ENCODE measurements around the gene ZNF778.

Gene ZNF778

GRCh38 chr16:89278441-89279240 lies 61.1 kb downstream of the ZNF778 start:
- no peak for DNase-seq

- DNase-seq, result no peak
Measured at GRCh38 chr16:89279666-89280481, 62.4 kb downstream of the ZNF778 start.

- DNase-seq, result no peak
Measured at GRCh38 chr16:89280546-89281188, 63.2 kb downstream of the ZNF778 start.

GRCh38 chr16:89281189-89281577 lies 63.7 kb downstream of the ZNF778 start:
- DNase-seq, result no peak

GRCh38 chr16:89281829-89282228 lies 64.3 kb downstream of the ZNF778 start:
- no peak for DNase-seq

GRCh38 chr16:89282523-89282922 lies 65.0 kb downstream of the ZNF778 start:
- DNase-seq, result no peak

- no peak for DNase-seq
Measured at GRCh38 chr16:89283449-89283848, 65.9 kb downstream of the ZNF778 start.

GRCh38 chr16:89285381-89285780 lies 67.9 kb downstream of the ZNF778 start:
- no peak for DNase-seq

GRCh38 chr16:89286096-89286495 lies 68.6 kb downstream of the ZNF778 start:
- DNase-seq, result no peak

Data from activated CD8-positive, alpha-beta memory T cell treated with anti-CD3 and anti-CD28 coated beads, Interleukin-2, amount 50 U/mL, for 4 hours (primary cell).